Psoas muscle (tissue), 8 donors: ENCODE measurements around the gene KLRK1. TPM values are rescaled to one million over a fixed set of nuclear protein-coding genes. Genes with fewer than 3 reads are reported as not detected.
A peak's percentile ranks its signal among the peaks of the same experiment; 100 is the strongest.
"Not testable (repeated sequence)": the region's sequence is repeated elsewhere in the genome, so short reads cannot be mapped to it uniquely, and the experiment has no call there.

Source experiments
- ATAC-seq, 4 donors: fragments of 200-7000 bp; cut with Tn5 transposase; one replicate each; pipeline ENCODE4 v1.9.1; 2020; ENCODE audit warnings: moderate library complexity in 3 of 4, mild to moderate bottlenecking in 2 of 4
- DNase-seq, 2 donors: peaks; one replicate each; pipeline ENCODE4 v3.0.0-alpha.2; 2020
- H3K27ac ChIP-seq: fragments of 200-600 bp; one replicate; pipeline ENCODE4 v1.8.0; 2022
- H3K27me3 ChIP-seq, 3 donors: fragments of 200-600 bp in 1 of 3; one replicate each; pipeline versions ENCODE4 v1.6.1 to v1.8.0; 2013 to 2022; ENCODE audit warnings: low read length in 2 of 3, mild to moderate bottlenecking in 2 of 3, moderate library complexity in 1 of 3; ENCODE audit not compliant: insufficient read depth in 3 of 3
- H3K36me3 ChIP-seq, 2 donors: fragments of 200-600 bp in 1 of 2; one replicate each; pipeline versions ENCODE4 v1.6.1 to v1.8.0; 2013 to 2022; ENCODE audit warnings: low read depth in 1 of 2, mild to moderate bottlenecking in 1 of 2, moderate library complexity in 1 of 2; ENCODE audit not compliant: insufficient read depth in 1 of 2
- H3K4me1 ChIP-seq: fragments of 200-600 bp; one replicate; pipeline ENCODE4 v1.8.0; 2022
- H3K4me3 ChIP-seq: fragments of 200-600 bp; one replicate; pipeline ENCODE4 v1.8.0; 2022; ENCODE audit warnings: mild to moderate bottlenecking
- H3K9me3 ChIP-seq: fragments of 200-600 bp; one replicate; pipeline ENCODE4 v1.8.0; 2022
- WGBS, 3 donors: extraction: QIAGEN DNeasy Blood & Tissue Kit; methylation state at CpG; one replicate each; pipeline versions ENCODE4 v1.1.6 to v1.1.7; 2013; 5-methylcytosine and 5-hydroxymethylcytosine counted together
- intact Hi-C, 2 donors: fragments of 100-400 bp; cut with DNase I; formaldehyde crosslinking; loops; one replicate each; pipeline versions ENCODE4 v1.11.0 to v1.14.2; 2022
- polyA plus RNA-seq, 3 donors: library from polyadenylated mRNA; stranded (reverse); fragments of 200-250 nt; gene quantifications; one replicate each; pipeline ENCODE4 v1.2.3, GENCODE V29; 2013
- total RNA-seq, 4 donors: library from RNA; stranded (reverse); fragmentation: NEBNext Ultra II Directional in 2 of 4; extraction: Animal tissue kit (Norgen Biotek cat#: 25700) in 2 of 4; gene quantifications; one replicate each; pipeline versions ENCODE4 v1.2.1 to v1.2.4, GENCODE V29; 2021 to 2023
- TF ChIP-seq, protein P1 (sequence below): fragments of 200-600 bp; IDR thresholded peaks from one replicate; pipeline ENCODE4 v1.8.0; 2022; ENCODE audit warnings: antibody characterized with exemption
- donor health status: healthy with polysubstance abuse.
- donor health status: DM: no; HTN: no; CAD: no; lungs with moderate emphysema.
- donor health status: Bipolar disorder and iron deficiency.
- donor health status: healthy.
- donor health status: DM: yes; HTN: yes; CAD: no.
- donor health status: DM: no; HTN: no; CAD: no.
- donor health status: DM: no; HTN: no; CAD: no.
- donor health status: DM: yes; HTN: yes; CAD: no.

KLRK1 gene
- total and polyA plus RNA-seq, 7 donors: 0.09 to 0.55 (median 0.31) TPM; not detected in 1

GRCh38 chr12:10400829-10401228 lies 11.0 kb upstream of the KLRK1 start:
- Histone ChIP-seq H3K4me1 (no peaks in the 10 kb centered on the region), H3K36me3 (no peaks in the 10 kb centered on the region), H3K9me3 (peaks cover 11% of the 10 kb centered on the region), H3K27ac (no peak overlapping the region), H3K4me3 (no peak overlapping the region), H3K27me3 (no peaks in the 10 kb centered on the region)
- TF ChIP-seq, protein P1, sequence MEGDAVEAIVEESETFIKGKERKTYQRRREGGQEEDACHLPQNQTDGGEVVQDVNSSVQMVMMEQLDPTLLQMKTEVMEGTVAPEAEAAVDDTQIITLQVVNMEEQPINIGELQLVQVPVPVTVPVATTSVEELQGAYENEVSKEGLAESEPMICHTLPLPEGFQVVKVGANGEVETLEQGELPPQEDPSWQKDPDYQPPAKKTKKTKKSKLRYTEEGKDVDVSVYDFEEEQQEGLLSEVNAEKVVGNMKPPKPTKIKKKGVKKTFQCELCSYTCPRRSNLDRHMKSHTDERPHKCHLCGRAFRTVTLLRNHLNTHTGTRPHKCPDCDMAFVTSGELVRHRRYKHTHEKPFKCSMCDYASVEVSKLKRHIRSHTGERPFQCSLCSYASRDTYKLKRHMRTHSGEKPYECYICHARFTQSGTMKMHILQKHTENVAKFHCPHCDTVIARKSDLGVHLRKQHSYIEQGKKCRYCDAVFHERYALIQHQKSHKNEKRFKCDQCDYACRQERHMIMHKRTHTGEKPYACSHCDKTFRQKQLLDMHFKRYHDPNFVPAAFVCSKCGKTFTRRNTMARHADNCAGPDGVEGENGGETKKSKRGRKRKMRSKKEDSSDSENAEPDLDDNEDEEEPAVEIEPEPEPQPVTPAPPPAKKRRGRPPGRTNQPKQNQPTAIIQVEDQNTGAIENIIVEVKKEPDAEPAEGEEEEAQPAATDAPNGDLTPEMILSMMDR: no peak
- intact Hi-C loops: no loop called here
- no peak for DNase-seq
- no peak for ATAC-seq

DNA sequence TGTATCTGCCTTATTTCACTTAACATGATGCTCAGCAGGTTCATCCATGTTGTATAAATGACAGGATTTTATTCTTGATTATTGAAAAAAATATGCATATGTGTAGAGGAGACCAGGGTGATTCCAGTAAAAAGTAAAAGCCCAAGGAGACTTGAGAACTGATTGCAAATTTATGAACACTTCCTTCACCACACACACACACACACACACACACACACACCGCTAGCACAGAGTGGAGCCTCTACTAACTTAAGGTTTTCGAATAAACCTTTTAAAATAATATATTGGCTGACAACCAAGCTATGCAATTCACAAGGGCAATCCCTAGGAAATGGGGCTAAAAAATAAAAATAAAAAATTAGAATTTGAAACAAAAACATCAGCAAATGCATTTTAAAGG lies 8.3 kb upstream of the KLRK1 start:
- TF ChIP-seq, protein P1: no peak
- H3K4me1 ChIP-seq: no peaks in the 10 kb centered on the region
- no peak for DNase-seq
- intact Hi-C loops: no loop called here
- no peaks in the 10 kb centered on the region for H3K27me3 ChIP-seq
- H3K27ac ChIP-seq: no peak overlapping the region
- H3K9me3 ChIP-seq: no peaks in the 10 kb centered on the region
- WGBS, 3 donors: 63 to 83% (median 75%) methylated on average over 2 of the region's 2 CpGs
- no peaks in the 10 kb centered on the region for H3K36me3 ChIP-seq
- H3K4me3 ChIP-seq: no peak overlapping the region
- ATAC-seq: no peak

GRCh38 chr12:10397296-10397695 lies 7.5 kb upstream of the KLRK1 start:
- DNase-seq: no peak
- H3K4me3 ChIP-seq: no peak overlapping the region
- ATAC-seq: no peak
- intact Hi-C loops: no loop called here
- H3K4me1 ChIP-seq: no peaks in the 10 kb centered on the region
- 38 to 72% (median 55%) methylated on average over 2 of the region's 2 CpGs for WGBS, 3 donors
- no peak overlapping the region for H3K27ac ChIP-seq
- no peaks in the 10 kb centered on the region for H3K9me3 ChIP-seq
- no peaks in the 10 kb centered on the region for H3K27me3 ChIP-seq
- no peaks in the 10 kb centered on the region for H3K36me3 ChIP-seq
- TF ChIP-seq, protein P1: no peak

- intact Hi-C loops, H3K27me3 ChIP-seq, H3K36me3 ChIP-seq, DNase-seq, H3K4me1 ChIP-seq, H3K9me3 ChIP-seq: not testable (repeated sequence)
- 67 to 85% (median 77%) methylated on average over 15 of the region's 15 CpGs for WGBS, 3 donors
- peak overlapping the region; percentile 12 for H3K4me3 ChIP-seq
- H3K27ac ChIP-seq: peak overlapping the region; percentile 34
- ATAC-seq: peak in 1 of 4 donors; percentile 21
These were observed 6.3 kb upstream of the KLRK1 start for GRCh38 chr12:10396176-10396575.

DNA sequence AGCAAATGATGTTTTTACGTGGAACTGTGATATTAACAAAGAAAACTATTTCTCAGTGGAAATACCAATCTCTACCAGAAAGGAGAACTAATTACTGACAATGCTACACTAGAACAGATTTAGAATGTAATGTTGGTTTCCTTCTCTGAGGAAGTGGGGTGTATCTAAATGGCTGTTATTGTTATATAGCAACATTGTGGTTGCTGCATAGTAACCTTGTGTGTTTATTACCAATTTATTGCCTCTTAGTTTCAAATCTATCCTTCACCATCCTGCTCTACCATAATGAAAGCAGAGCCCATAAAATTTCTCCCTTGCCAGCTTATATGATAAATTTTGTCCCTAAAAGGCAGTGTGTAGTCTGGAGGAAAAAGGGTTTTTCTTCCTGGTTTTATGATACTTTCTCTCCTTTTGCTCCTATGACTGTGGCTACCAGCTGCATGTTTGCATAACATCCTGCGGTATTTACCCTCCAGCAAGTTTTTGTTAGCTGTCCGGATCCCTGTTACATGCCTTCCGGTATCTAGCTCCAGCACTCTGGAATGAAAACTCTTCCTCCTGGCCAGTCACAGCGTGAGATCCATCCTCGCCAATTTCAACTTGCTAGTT lies 5.7 kb upstream of the KLRK1 start:
- Histone ChIP-seq H3K36me3 (no peaks in the 10 kb centered on the region), H3K27me3 (no peaks in the 10 kb centered on the region), H3K27ac (peak overlapping the region; percentile 34), H3K9me3 (no peaks in the 10 kb centered on the region), H3K4me3 (peak overlapping the region; percentile 12), H3K4me1 (no peaks in the 10 kb centered on the region)
- TF ChIP-seq, protein P1: no peak
- ATAC-seq: peak; percentile 61 to 73 (median 68)
- DNase-seq: peak in 1 of 2 donors; percentile 21
- intact Hi-C loops: no loop called here
- WGBS, 3 donors: 18 to 23% (median 21%) methylated on average over 6 of the region's 6 CpGs

GRCh38 chr12:10394531-10395152 lies 4.8 kb upstream of the KLRK1 start:
- H3K27me3 ChIP-seq, intact Hi-C loops, H3K4me3 ChIP-seq, H3K4me1 ChIP-seq, ATAC-seq, DNase-seq, H3K36me3 ChIP-seq, H3K9me3 ChIP-seq: not testable (repeated sequence)
- peak overlapping the region; percentile 34 for H3K27ac ChIP-seq
- WGBS, 3 donors: 85 to 88% (median 87%) methylated on average over 11 of the region's 11 CpGs
